Vagina (tissue), 2 donors: ENCODE results near the gene DHCR7. TPM values are rescaled to one million over a fixed set of nuclear protein-coding genes. Genes with fewer than 3 reads are reported as not detected.

Source experiments
- DNase-seq, 2 donors: peaks; one replicate each; pipeline ENCODE4 v3.0.0-alpha.2; 2017; ENCODE audit errors: extremely low spot score in 2 of 2
- H3K27ac ChIP-seq: fragments of 200-600 bp; sonication (generic); one replicate; pipeline ENCODE4 v1.5.1; 2019
- H3K27me3 ChIP-seq: fragments of 200-600 bp; sonication (generic); one replicate; pipeline ENCODE4 v1.5.1; 2019
- H3K36me3 ChIP-seq, 2 donors: fragments of 200-600 bp; sonication (generic); one replicate each; pipeline ENCODE4 v1.5.1; 2017 to 2019
- H3K4me1 ChIP-seq: fragments of 200-600 bp; sonication (generic); one replicate; pipeline ENCODE4 v1.5.1; 2019
- H3K4me3 ChIP-seq, 2 donors: fragments of 200-600 bp; sonication (generic); 1 replicate in 1 of 2; 2 replicates in 1 of 2; pipeline ENCODE4 v1.5.1; 2016 to 2019
- H3K9me3 ChIP-seq: fragments of 200-600 bp; sonication (generic); one replicate; pipeline ENCODE4 v1.5.1; 2019
- POLR2A ChIP-seq, 2 donors: fragments of 450-650 bp; IDR thresholded peaks; one replicate each; pipeline ENCODE4 v1.6.1; 2017; ENCODE audit warnings: antibody characterized with exemption in 2 of 2, mild to moderate bottlenecking in 2 of 2, moderate library complexity in 2 of 2
- POLR2AphosphoS5 ChIP-seq, 2 donors: sonication (generic); formaldehyde crosslinking; IDR thresholded peaks; one replicate each; pipeline ENCODE4 v1.9.0; 2017; ENCODE audit warnings: antibody characterized with exemption in 2 of 2, mild to moderate bottlenecking in 2 of 2, low read depth in 1 of 2; ENCODE audit not compliant: insufficient read depth in 1 of 2
- intact Hi-C: fragments of 100-400 bp; cut with DNase I; formaldehyde crosslinking; loops from one replicate; pipeline ENCODE4 v1.15.1; 2023
- total RNA-seq: library from RNA; depleted of rRNA; stranded (reverse); fragments of >200 nt; gene quantifications from one replicate; pipeline ENCODE4 v1.2.3, GENCODE V29; 2016
- TF ChIP-seq, protein P1 (sequence below), 3 experiments: fragments of 450-650 bp in 2 of 3; fragments of 200-600 bp in 1 of 3; sonication (generic) in 1 of 3; IDR thresholded peaks; one replicate each; pipeline ENCODE4 v1.5.1; 2017 to 2019; ENCODE audit warnings: antibody characterized with exemption in 3 of 3, mild to moderate bottlenecking in 2 of 3, moderate library complexity in 2 of 3

Gene DHCR7
- total RNA-seq, 1 donor from 2014 or later: 26.8 TPM

DNA sequence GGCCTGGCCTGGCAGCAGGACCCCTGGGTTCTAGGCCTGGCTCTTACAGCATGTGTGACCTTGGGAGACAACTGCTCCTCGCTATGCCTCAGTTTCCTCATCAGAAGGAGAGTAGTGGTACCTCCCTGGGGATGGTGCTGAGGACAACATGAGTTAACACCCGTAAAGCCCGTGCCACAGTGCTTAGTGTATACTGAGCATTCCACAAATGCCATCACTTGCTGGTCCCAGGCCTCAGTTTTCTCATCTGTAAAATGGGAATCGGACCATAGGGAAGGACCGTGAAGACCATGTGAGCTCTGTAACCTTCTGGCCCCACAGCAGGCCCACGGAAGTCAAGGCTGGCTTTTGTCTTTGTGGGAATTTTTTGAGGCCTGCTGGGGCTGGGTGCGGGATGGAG lies 52.4 kb downstream of the DHCR7 start:
- Histone ChIP-seq H3K9me3 (no peaks in the 10 kb centered on the region), H3K27me3 (no peaks in the 10 kb centered on the region), H3K4me1 (no peaks in the 10 kb centered on the region), H3K4me3 (no peak overlapping the region), H3K36me3 (no peaks in the 10 kb centered on the region), H3K27ac (no peak overlapping the region)
- TF ChIP-seq POLR2A (IDR thresholded peaks at IDR 0.05) (no peak), POLR2AphosphoS5 (IDR thresholded peaks at IDR 0.05; ENCODE audit: insufficient read depth in 1 of 2, low read depth in 1 of 2) (no peak)
- TF ChIP-seq, protein P1, sequence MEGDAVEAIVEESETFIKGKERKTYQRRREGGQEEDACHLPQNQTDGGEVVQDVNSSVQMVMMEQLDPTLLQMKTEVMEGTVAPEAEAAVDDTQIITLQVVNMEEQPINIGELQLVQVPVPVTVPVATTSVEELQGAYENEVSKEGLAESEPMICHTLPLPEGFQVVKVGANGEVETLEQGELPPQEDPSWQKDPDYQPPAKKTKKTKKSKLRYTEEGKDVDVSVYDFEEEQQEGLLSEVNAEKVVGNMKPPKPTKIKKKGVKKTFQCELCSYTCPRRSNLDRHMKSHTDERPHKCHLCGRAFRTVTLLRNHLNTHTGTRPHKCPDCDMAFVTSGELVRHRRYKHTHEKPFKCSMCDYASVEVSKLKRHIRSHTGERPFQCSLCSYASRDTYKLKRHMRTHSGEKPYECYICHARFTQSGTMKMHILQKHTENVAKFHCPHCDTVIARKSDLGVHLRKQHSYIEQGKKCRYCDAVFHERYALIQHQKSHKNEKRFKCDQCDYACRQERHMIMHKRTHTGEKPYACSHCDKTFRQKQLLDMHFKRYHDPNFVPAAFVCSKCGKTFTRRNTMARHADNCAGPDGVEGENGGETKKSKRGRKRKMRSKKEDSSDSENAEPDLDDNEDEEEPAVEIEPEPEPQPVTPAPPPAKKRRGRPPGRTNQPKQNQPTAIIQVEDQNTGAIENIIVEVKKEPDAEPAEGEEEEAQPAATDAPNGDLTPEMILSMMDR (IDR thresholded peaks at IDR 0.05): no peak
- intact Hi-C loops: no loop called here
- no peak for DNase-seq

DNA sequence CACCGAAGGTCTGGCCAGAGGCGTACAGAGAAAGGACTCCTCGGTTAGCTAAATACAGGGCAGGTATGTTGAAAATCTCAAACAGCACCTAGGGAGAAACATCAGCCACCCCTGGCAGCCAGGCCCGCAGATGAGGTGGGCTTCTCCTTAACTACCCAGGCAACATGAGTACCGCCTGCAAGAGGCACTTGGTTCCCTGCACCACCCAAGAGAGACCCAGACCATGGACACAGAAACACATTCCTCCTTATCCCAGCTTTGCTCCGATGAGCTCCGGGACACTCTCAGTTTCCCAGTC lies 53.0 kb downstream of the DHCR7 start:
- Histone ChIP-seq H3K9me3 (no peaks in the 10 kb centered on the region), H3K36me3 (no peaks in the 10 kb centered on the region), H3K4me1 (no peaks in the 10 kb centered on the region), H3K27ac (no peak overlapping the region), H3K4me3 (no peak overlapping the region), H3K27me3 (no peaks in the 10 kb centered on the region)
- TF ChIP-seq, protein P1 (IDR thresholded peaks at IDR 0.05): no peak
- no peak for TF ChIP-seq POLR2A (IDR thresholded peaks at IDR 0.05)
- TF ChIP-seq POLR2AphosphoS5 (IDR thresholded peaks at IDR 0.05; ENCODE audit: insufficient read depth in 1 of 2, low read depth in 1 of 2): no peak
- no peak for DNase-seq
- intact Hi-C loops: no loop called here

DNA sequence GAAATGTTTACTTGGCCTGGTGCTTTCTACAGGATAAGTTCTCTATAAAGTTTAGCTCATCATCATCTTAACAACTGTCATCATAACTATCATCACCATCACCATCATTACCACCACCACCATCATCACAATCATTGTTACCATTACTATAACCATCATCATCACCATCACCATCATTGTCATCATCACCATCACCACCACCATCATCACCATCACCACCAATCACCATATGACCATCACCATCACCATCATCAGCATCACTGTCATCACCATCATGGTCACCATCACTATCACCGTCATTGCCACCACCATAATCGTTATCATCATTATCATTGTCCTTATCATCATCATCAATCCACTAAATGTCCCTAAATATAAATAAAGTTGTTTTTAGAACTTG lies 54.9 kb downstream of the DHCR7 start:
- TF ChIP-seq POLR2AphosphoS5 (IDR thresholded peaks at IDR 0.05; ENCODE audit: insufficient read depth in 1 of 2, low read depth in 1 of 2) (no peak), POLR2A (IDR thresholded peaks at IDR 0.05) (no peak)
- TF ChIP-seq, protein P1 (IDR thresholded peaks at IDR 0.05): no peak
- Histone ChIP-seq H3K27ac (no peak overlapping the region), H3K4me1 (no peaks in the 10 kb centered on the region), H3K4me3 (no peak overlapping the region), H3K9me3 (no peaks in the 10 kb centered on the region), H3K27me3 (no peaks in the 10 kb centered on the region), H3K36me3 (no peaks in the 10 kb centered on the region)
- intact Hi-C loops: no loop called here
- no peak for DNase-seq

DNA sequence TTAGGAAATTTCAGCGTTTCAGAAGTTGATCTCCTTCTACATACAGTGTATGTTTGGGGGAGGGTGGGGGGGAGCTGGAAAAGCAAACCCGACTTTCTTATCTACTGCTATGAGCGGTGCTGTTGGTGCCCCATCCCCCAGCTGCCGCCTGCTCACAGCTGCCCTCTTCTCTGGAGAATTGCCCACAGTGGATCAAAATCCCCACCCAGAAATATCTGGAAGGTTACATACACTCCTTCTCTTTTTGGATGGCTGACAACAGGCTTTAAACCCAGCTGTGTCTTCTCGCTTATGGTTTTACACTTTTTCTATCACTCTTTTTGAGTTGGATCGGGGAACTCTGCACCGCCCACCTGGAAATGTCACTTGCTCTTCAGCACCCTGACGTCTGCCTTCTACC lies 56.4 kb downstream of the DHCR7 start:
- H3K4me3 ChIP-seq: no peak overlapping the region
- no peaks in the 10 kb centered on the region for H3K36me3 ChIP-seq
- no peaks in the 10 kb centered on the region for H3K27me3 ChIP-seq
- no peaks in the 10 kb centered on the region for H3K4me1 ChIP-seq
- no peaks in the 10 kb centered on the region for H3K9me3 ChIP-seq
- intact Hi-C loops: no loop called here
- no peak overlapping the region for H3K27ac ChIP-seq
- no peak for DNase-seq
- TF ChIP-seq POLR2A (IDR thresholded peaks at IDR 0.05) (no peak), POLR2AphosphoS5 (IDR thresholded peaks at IDR 0.05; ENCODE audit: insufficient read depth in 1 of 2, low read depth in 1 of 2) (no peak)

DNA sequence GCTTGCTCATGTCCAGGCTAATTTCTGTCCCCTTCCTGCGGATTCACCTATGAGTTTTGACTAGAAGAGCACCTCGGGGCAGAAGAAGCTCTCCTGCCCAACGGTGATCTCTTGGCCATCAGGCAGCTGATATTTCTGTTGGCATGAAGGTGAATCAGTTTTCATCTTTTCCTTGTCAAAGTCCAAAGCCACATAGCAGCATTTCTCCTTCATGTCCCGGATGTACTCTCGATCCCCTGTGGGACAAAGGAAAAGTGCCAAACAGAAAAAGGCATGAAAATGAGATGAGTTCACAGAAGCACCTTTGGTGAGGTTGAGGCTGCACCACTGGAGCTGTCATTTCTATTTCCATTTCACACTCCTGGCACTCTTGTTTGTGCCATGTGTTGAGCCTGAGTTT lies 56.8 kb downstream of the DHCR7 start:
- intact Hi-C loops: no loop called here
- Histone ChIP-seq H3K27me3 (no peaks in the 10 kb centered on the region), H3K4me1 (no peaks in the 10 kb centered on the region), H3K9me3 (no peaks in the 10 kb centered on the region), H3K4me3 (no peak overlapping the region), H3K36me3 (no peaks in the 10 kb centered on the region), H3K27ac (no peak overlapping the region)
- DNase-seq: no peak
- TF ChIP-seq POLR2A (IDR thresholded peaks at IDR 0.05) (no peak), POLR2AphosphoS5 (IDR thresholded peaks at IDR 0.05; ENCODE audit: insufficient read depth in 1 of 2, low read depth in 1 of 2) (no peak)
- TF ChIP-seq, protein P1 (IDR thresholded peaks at IDR 0.05): no peak
